ENCODE data around the gene RCE1.

The RCE1 gene

GRCh38 chr11:66877588-66878385 lies 34.5 kb downstream of the RCE1 start:
- DNase-seq (ENCODE audit: insufficient read length, low spot score), result no peak
- no peak for TF ChIP-seq POLR2A (IDR thresholded peaks at IDR 0.05; ENCODE audit: low read depth, low read length)
- no peak for FAIRE-seq

GRCh38 chr11:66878474-66878873 lies 35.2 kb downstream of the RCE1 start:
- DNase-seq (ENCODE audit: insufficient read length, low spot score), result no peak
- FAIRE-seq, result no peak
- TF ChIP-seq POLR2A (IDR thresholded peaks at IDR 0.05; ENCODE audit: low read depth, low read length), result no peak

GRCh38 chr11:66879000-66879399 lies 35.8 kb downstream of the RCE1 start:
- FAIRE-seq (no peak), DNase-seq (ENCODE audit: insufficient read length, low spot score) (no peak)
- TF ChIP-seq POLR2A (IDR thresholded peaks at IDR 0.05; ENCODE audit: low read depth, low read length), result no peak

GRCh38 chr11:66879583-66879982 lies 36.3 kb downstream of the RCE1 start:
- DNase-seq (ENCODE audit: insufficient read length, low spot score), result no peak
- FAIRE-seq, result no peak

GRCh38 chr11:66879999-66880398 lies 36.8 kb downstream of the RCE1 start:
- FAIRE-seq (no peak), DNase-seq (ENCODE audit: insufficient read length, low spot score) (no peak)
- no peak for TF ChIP-seq POLR2A (IDR thresholded peaks at IDR 0.05; ENCODE audit: low read depth, low read length)

More at GRCh38 chr11:66879583-66879982, 36.3 kb downstream of the RCE1 start:
- TF ChIP-seq POLR2A (IDR thresholded peaks at IDR 0.05; ENCODE audit: low read depth, low read length), result no peak

- no peak for DNase-seq (ENCODE audit: insufficient read length, low spot score)
- FAIRE-seq, result no peak
- no peak for TF ChIP-seq POLR2A (IDR thresholded peaks at IDR 0.05; ENCODE audit: low read depth, low read length)
Observed at GRCh38 chr11:66880496-66881450, 37.5 kb downstream of the RCE1 start.

GRCh38 chr11:66881451-66881835 lies 38.2 kb downstream of the RCE1 start:
- DNase-seq (ENCODE audit: insufficient read length, low spot score) (no peak), FAIRE-seq (no peak)
- no peak for TF ChIP-seq POLR2A (IDR thresholded peaks at IDR 0.05; ENCODE audit: low read depth, low read length)

- no peak for DNase-seq (ENCODE audit: insufficient read length, low spot score)
- no peak for TF ChIP-seq POLR2A (IDR thresholded peaks at IDR 0.05; ENCODE audit: low read depth, low read length)
- FAIRE-seq, result no peak
Observed at GRCh38 chr11:66881927-66882452, 38.7 kb downstream of the RCE1 start.

GRCh38 chr11:66882561-66883015 lies 39.3 kb downstream of the RCE1 start:
- DNase-seq (ENCODE audit: insufficient read length, low spot score) (no peak), FAIRE-seq (no peak)
- TF ChIP-seq POLR2A (IDR thresholded peaks at IDR 0.05; ENCODE audit: low read depth, low read length), result no peak

- DNase-seq (ENCODE audit: insufficient read length, low spot score), result peak; percentile 66
- no peak for TF ChIP-seq POLR2A (IDR thresholded peaks at IDR 0.05; ENCODE audit: low read depth, low read length)
- FAIRE-seq, result no peak
Observed at GRCh38 chr11:66883016-66883965, 40.0 kb downstream of the RCE1 start.

GRCh38 chr11:66884443-66884842 lies 41.2 kb downstream of the RCE1 start:
- TF ChIP-seq POLR2A (IDR thresholded peaks at IDR 0.05; ENCODE audit: low read depth, low read length), result no peak
- FAIRE-seq (no peak), DNase-seq (ENCODE audit: insufficient read length, low spot score) (no peak)

GRCh38 chr11:66885469-66885868 lies 42.2 kb downstream of the RCE1 start:
- FAIRE-seq, result no peak
- no peak for TF ChIP-seq POLR2A (IDR thresholded peaks at IDR 0.05; ENCODE audit: low read depth, low read length)
- DNase-seq (ENCODE audit: insufficient read length, low spot score), result no peak

GRCh38 chr11:66885950-66886440 lies 42.8 kb downstream of the RCE1 start:
- DNase-seq (ENCODE audit: insufficient read length, low spot score) (no peak), FAIRE-seq (no peak)

More at GRCh38 chr11:66885950-66886440, 42.8 kb downstream of the RCE1 start:
- no peak for TF ChIP-seq POLR2A (IDR thresholded peaks at IDR 0.05; ENCODE audit: low read depth, low read length)
